Measurements from ENCODE around the gene SLC19A1. TPM values are rescaled to one million over a fixed set of nuclear protein-coding genes. Genes with fewer than 3 reads are reported as not detected.

The SLC19A1 gene
- 15.7 to 20.4 TPM (median 18.6 TPM) in 5 replicates for total RNA-seq (2022; extraction: Qiagen RNA extraction)

GRCh38 chr21:45542242-45542666 lies at the start of gene SLC19A1:
TSS of gene SLC19A1 (minus strand) at chr21:45542440. CDS start at chr21:45537959, 4,481 bp downstream.

Other genes starting within 250 kb of the SLC19A1 start
- 143 to 163 TPM (median 156 TPM) in 5 replicates for gene COL18A1, start 137.3 kb downstream of the SLC19A1 start, total RNA-seq (2022; extraction: Qiagen RNA extraction)
- gene PCBP3, start 101.3 kb upstream of the SLC19A1 start, total RNA-seq (2022; extraction: Qiagen RNA extraction): 1.1 to 1.2 TPM (median 1.2 TPM) in 5 replicates

Data from A549 treated with Hydrocortisone at 1 μM for 4 hours (cell line).